Stimulated activated CD4-positive, alpha-beta T cell treated with anti-CD3 and anti-CD28 coated beads, Interleukin-4, amount 100 ng/mL, for 4 hours (primary cell): ENCODE data around the gene NID1.

ENCODE experiments used
- DNase-seq, 2 experiments: peaks; one replicate each; pipeline ENCODE4 v3.0.0-alpha.2; 2020

Gene NID1

DNA sequence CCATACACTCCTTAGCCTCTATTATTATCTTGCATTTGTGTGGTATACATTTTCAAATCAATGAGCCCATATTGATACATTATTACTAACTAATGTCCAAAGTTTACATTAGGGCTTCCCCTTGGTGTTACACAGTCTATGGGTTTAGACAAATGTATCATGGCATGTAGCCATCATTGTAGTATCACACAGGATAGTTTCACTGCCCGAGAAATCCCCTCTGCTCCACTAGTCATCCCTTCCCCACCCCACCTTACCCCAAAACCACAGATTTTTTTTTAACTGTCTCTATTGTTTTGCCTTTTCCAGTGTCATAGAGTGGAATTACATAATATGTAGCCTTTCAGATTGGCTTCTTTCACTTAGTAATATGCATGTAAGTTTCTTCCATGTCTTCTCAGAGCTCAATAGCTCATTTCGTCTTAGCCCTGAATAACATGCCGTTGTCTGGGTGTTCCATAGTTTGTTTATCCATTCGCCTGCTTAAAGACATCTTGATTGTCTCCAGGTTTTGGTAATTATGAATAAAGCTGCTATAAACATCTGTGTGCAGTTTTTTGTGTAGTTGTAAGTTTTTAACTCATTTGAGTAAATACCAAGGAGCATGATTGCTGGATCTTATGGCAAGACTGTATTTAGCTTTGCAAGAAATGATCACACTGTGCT, 111.8 kb downstream of the NID1 start:
- DNase-seq: peak in 1 of 2 experiments; percentile 25

DNA sequence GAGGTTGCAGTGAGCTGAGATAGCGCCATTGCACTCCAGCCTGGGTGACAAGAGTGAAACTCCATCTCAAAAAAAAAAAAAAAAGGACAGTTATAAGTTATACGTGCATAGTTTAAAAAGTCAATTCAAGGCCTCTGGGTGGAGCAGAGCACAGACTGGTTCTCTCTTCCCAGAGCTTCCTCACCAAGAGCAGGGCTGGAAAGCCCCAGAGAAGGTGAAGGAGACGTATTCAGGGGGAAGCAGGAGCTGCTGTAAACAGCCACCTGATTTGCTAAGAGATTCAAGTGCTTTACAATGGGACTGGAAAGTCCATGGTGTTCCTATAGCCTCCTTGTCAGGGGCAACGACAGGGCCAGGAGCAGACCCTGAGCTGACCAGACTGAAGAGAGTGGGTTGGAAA, 113.2 kb downstream of the NID1 start:
- no peak for DNase-seq

DNA sequence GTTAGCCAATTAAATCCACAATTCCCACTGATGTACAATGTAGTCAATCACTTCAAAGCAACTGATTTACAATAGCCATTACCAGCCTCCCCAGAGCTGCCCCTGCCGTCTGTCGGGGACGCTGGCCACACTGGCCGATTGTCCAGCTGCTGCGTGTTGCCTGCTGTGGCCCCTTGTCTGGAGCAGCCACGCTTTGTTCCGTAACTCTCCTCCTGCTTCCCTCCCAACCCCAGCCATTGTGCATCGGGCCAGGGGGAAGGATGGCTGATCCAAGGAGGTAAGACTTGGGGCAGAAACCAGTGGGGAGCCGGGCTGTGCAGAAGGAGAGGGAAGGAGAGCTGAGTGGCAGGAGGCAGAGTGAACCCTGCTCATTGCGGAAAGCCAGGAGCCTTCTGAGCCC, 114.6 kb downstream of the NID1 start:
- no peak for DNase-seq

DNA sequence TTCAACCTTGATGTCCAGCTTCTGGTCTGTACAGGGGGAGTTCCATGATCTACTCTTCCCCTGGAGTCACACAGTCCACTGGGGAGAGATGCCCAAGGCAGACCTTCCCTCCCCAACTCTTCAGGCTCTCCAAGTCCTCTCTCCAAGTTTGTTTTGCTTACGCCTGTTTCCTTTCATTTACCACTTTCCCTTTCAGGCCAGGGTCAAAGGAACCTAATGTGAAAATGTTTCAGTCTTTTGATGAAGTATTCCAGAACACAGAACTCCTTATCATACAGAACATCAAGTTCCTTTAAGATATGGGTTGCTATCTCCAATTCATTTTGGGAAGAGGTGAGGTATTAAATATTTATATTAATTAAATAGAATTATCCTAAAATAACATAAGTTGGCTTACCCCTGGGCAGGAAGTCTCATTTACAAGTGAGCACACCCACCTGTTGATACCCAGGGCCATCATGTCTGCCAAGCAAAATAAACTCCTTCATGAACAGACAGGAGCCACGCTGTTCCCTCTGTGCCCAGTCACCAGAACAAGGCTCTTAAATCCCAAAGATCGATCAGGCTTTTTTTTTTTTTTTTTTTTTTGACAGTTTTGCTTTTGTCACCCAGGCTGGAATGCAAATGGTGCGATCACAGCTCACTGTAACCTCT, 116.0 kb downstream of the NID1 start:
- no peak for DNase-seq

DNA sequence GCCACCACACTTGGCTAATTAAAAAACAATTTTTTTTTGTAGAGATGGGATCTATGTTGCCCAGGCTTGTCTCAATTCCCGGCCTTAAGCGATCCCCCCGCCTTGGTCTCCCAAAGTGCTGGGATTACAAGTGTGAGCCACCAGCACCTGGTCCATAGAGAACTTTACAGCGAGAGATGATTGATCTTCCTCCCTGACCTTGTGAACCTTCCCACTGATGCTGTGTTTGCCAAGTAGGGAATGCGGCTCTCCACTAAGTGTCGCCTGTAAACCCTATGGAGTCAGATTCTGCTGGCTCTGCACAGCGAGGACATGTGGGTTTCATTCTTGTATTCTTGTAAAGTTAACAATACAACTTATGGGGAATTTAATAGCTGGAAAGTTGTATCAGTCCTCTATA, 116.9 kb downstream of the NID1 start:
- DNase-seq: no peak

DNA sequence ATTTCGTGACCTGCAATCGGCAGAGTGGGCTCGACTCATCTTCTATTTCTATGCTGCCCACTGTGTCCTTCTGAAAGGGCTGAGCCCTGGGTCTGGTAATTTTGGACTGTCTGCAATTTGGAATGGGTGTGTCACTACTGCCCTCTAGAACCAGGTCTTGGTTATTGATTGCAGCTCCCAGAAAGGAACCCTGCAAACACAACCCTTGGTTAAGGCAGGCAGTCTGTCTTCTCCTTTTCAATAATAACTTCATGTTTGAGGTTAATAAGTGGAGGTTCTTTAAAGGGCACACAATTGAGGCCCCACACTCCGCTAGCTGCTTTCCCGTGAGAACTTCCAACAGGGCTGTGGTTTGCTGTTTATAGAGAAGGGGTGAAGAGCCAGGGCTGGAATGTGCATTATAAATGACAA, 118.3 kb downstream of the NID1 start:
- no peak for DNase-seq

DNA sequence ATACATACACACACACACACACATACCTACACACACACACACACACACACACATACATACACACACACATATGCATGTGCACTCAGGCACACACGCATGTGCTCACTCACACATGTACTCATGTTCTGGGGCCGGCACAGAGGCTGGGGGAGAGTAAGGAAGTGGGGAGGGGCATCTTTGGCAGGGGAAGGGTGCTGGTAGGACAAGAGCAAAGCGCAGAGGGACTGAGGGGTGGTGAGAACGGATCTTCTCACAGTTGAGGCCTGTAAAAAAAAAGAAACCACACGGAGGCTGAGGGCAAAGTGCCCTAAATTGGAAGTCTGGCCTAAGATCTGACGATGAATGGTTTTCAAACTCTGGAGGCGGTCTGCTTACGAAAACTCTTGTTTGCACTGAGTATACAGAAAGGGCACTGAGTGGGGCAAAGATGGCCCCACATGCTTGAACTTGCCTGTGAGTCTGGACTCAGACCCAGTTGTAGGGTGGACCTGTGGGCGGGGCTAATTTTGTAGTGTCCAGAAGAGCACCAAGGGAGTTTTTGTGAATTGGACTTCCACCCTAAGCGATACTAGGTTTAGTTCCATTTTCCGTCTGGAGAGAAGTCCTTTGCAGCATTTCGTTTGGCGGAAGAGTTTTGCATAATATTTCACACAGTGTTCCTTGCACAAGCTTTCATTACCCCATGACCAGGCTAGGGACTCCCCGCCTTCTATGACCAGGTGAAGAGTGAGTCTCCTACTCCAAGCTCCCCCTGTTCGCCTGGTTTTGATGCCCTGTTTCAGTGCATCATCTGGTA, 118.9 kb downstream of the NID1 start:
- DNase-seq: no peak

DNA sequence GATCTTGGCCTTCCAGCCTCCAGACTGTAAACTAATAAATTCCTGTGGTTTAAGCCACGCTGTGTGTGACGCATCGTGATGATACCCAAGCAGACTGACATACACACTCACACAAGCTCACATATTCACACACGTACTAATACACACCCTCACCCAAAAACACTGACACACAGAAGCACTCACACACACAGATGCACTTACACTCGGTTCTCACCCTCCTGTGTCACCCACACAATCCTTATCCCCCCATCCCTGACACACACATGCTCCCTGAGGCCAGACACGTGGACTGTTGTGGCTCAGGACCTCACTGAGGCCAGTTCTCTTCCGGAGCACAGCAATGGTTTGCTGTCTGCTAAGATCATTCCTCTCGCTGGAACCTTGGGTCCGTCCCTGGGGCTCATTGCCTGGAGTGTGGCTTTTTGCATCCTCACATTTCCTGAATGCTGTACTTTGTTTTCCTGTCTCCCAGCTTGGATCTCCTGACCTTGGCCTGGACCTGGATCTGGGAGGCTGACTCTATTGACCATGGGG, 121.2 kb downstream of the NID1 start:
- DNase-seq: no peak

DNA sequence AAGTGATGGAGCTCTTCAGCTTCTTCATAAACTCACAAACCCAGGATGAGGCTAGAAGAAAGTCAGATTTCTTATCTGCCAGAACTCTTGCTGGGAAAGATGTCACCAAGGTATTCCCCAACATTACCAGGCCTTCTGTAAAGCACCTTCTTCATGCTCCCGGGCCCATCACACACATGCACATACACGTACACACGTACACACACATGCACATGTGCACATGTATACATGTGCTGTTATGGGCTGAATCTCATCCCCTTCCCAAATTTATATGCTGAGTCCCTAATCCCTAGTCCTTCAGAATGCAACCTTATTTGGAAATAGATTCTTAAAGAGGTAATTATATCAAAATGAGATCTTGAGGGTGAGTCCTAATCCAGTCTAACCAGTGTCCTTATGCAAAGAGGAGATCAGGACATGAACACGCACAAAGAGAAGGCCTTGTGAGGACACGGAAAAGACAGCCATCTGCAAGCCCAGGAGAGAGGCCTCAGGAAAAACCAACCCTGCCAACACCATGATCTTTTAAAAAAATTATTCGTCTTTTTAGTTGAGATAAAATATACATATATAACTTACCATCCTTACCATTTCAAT, 121.8 kb downstream of the NID1 start:
- DNase-seq: no peak

DNA sequence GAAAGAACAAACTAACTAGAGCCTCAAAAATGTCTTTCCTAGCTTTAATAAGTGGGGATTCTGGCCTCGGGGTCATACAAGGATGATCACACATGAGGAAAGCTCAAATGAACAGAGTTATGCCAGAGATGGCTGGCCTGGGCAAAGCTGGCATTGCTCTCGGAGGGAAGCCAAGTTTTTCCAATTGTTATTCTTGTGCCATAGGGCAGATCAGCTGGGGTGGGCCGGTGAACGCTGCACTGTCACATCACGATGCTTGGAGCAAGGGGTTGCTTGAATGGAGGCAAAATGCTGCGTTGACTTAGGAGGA, 122.3 kb downstream of the NID1 start:
- no peak for DNase-seq

DNA sequence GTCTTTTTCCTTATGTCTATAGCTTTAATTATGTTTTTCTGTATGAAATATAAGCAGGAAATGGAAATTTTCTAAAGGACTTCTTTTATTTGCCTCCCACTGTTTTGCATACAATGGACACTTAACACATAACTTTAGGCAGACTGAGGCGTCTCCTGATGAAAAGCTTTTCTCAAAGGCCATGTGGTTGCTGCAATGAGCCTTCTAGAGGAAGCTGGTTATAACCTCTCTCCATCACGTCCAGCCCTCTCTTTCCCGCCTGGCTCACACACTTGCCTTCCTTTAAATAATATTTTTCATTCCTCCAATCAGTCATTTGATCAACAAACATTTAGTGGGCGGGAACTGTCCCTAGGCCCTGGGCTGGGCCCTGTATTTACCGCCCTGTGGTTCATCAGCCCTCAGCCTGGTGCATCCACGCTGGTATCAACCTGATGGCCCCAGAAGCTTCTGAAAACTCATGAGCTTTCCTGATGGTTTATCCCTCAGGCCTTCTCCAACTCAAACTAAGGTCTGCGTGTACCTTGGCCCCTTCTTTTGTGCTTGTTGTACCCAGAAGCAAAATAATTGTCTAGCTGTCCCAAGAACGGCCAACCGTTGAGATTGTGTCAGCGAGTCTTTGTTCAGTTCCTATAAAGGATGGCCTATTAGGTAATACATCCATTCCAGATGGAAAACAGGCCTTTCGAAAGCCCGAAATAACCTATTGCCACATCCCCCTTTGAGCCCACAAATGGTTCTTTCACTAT, 122.8 kb downstream of the NID1 start:
- no peak for DNase-seq

DNA sequence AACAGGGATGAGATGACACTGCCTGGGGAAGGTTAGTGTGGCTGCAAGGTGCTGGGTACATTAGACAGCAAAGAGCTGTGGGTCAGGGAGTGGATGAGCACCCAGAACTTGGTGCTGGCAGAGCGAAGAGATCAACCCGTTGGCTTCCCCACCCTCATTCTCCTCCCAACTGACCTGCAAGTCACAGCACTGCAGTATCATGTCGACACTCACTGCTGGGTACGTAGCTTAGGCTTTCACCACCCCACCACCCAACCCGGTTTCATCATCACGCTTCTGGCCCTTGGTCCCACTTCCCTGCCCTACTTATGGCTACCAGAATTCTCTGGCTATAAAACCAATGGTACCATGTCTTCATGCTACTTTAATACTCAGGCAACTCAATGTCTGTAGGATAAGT, 124.6 kb downstream of the NID1 start:
- no peak for DNase-seq

DNA sequence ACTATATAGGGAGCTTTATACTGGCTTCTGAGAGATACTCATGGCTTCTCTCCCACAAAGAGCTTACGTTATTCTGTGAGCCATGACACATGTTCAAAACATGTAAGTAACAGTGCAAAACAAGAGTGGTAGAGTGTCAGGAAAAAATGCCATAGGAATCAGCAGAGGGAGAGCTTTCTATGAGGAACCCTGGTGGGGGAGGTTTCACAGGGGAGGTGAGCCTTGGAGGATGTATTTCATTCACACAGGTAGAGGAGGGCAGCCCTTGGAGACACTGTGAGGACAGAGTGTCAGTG, 125.5 kb downstream of the NID1 start:
- no peak for DNase-seq

DNA sequence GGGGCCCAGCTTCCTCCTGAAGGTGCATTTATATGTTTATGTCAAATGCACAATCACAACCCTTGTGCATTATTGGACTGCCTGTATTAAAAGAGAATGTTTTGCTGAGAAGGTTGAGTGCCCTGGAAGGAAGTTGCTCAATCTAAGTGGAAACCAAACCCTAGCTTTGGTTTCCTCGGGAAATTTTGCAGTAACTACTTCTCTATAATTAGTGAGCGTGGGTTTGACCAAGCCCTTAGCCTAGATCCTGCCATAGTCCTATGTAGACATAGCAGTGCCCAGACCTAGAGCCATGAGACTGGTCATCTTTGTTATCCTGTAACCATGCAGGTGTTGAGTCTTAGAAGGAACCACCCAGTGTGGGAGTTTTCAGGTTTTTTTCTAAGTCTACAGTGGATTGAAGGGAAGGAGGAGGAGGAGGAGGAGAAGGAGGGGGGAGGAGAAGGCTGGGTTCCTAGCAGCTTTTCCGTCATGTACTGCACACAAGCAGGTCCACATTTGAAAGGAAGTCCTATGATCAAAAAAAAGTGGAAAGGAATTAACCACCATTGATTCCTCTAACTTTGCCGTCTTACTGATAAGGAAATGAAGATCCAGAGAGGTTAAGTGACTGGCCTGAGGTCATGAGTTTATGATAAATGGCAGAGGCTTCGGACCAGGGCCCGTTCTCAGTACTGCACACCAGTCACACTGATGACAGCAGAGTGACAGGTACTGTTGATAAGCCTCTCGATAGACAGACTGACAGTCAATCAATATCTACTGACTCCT, 126.0 kb downstream of the NID1 start:
- no peak for DNase-seq

DNA sequence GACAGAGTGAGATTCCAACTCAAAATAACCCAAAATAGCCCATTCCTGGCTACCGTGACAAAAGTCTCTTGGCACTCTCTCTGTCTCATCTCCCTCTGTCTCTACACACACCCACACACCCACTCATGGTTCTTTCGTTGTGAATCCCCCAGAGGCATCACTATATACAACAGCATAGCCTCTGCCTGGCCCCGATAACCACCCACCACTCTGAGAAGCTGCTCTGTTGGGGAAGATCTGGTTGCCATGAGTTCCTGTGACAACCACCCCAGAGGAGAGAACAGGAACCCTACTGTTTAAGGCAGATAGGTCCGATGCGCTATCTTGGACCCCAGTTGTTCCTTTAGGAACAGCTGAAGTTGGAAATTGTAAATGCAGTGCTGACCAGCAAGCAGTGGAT, 127.8 kb downstream of the NID1 start:
- DNase-seq: no peak

DNA sequence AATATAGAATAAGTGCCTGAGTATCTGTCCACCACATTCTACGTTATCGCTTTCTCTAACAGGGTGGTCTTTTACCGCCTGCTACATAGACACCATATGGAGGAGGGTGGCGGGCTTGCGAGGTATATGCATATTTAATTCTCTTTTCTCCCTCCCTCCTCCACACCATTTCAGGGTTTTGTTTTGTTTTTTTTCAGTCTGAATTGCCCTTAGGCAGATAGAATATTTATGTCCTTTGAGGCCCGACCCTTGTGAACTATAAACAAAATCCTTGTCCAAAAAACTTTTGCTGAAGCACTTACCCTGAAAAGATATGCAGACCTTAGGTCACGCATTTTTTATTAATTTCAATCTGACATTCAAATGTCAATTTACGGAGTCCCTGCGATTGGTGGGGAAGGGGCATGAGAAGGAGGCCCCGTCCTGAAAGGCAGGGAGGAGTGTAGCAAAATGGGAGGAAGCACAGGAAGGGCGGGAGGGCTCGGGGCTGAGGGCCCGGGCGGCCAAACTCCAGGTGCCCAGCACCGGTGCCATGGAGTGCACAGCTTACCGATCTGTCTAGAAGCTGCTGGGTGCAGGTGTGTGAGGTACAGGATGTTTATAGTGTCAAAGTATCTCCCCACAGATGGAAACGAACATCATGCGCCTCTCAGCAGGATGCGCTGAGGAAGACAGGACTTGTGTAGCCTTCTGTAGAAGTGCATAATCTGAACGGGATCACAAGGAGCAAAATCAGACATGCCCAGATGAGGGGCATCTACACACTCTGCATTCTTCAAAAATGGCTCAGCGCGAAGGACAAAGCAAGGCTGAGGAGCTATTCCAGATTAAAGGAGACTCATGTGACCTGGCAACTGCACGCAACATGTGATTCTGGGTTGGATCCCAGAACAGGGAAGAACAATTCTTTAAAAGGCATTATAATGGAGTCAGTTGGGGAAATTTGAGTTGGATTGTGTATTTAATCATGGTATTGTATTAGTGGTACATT, 129.4 kb downstream of the NID1 start:
- DNase-seq: no peak

DNA sequence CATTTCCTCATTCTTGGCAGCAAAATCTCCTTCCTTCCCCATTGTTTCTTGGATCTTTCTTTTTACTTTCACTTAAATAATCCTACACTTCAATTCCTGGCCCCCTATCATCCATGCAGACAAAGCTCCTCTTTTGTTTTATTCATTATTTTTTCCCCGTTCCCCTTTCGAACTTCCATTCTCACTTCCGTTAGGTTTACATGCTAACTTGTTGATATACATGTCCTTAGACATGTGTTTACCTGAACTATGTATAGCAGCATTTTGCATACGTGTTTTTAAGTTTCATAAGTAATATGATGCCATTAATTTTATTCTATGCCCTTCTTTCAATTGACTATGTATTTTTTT, 131.1 kb downstream of the NID1 start:
- DNase-seq: no peak

DNA sequence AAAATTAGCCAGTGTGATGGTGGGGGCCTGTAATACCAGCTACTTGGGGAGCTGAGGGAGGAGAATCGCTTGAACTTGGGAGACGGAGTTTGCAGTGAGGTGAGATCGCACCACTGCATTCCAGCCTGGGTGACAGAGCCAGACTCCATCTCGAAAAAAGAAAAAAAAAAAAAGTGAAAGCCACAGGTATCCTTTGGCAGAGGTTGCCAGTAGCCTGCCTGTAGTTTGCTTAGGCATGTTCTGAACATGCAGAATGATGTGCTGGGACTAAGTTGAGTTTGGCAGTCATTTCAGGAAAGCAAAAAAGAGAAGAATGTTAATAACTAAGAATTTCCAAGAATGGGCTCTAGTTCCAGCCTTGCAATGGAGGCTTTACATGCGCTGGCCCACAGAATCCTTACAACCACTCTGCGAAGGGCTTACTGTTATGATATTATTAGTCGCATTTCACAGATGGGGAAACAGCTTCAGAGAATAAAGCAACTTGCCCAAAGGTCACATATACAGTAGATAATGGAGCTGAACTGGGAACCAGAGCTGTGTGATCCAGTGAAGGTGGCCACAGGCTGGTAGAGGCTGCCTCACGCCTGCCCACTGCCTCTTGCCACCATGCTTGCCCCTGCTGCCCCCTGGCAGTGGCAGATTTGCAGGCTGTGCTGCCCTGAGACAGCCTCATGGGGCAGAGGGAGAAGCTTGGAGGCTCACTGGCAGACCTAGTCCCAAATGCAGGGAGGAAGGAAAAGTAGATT, 131.7 kb downstream of the NID1 start:
- no peak for DNase-seq

DNA sequence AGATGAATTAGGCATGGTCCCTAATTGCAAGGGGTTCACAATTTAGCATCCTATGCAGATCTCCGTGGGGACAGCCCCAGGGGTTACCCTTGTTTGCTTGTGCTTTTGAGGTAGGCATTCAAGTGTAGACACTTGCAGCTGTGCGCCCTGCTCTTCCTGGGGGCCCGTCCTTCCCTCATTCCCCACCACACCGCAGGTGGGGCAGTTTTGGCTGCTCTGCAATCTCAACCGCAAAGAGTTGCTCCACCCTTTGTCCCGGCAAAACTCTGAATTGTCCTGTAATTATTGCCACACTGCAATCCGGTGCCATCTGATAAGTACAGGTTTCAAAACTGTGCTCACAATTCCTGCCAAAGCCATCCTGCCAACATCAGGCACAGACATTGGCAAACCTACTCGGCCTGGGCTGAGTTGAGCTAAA, 132.8 kb downstream of the NID1 start:
- DNase-seq: no peak

DNA sequence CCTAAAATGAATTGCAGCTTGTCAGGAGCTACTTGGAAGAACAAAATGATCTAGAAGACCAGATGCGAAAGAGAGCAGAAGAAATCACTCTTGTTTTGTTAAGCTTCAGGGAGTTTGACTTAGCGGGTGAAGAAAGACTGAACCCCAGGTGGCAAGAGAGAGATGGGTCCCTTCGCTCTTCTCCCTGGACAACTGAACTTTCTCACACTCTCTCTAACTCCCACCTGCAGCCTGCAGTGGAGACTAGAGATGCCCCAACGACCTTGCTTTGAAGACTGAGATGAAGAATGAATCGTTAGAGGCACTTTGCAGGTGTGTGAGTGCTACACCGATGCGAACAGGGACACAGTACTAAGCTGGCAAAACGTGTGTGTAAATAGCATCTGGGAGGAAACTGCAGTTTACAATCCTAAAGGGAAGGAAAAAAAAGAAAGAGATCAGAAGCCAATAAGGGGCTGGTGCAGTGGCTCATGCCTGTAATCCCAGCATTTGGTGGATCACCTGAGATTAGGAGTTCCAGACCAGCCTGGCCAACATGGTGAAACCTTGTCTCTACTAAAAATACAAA, 133.6 kb downstream of the NID1 start:
- DNase-seq: no peak
